NB4 (cell line): ENCODE data around the gene APH1B.

Source experiments
- MYC ChIP-seq: IDR thresholded peaks from 2 replicates; pipeline ENCODE4 v1.6.1; 2011; ENCODE audit warnings: low read depth, low read length
- TF ChIP-seq, protein P1 (sequence below): IDR thresholded peaks from one replicate; pipeline ENCODE4 v1.5.1; 2012; ENCODE audit warnings: low read depth, low read length

DNA sequence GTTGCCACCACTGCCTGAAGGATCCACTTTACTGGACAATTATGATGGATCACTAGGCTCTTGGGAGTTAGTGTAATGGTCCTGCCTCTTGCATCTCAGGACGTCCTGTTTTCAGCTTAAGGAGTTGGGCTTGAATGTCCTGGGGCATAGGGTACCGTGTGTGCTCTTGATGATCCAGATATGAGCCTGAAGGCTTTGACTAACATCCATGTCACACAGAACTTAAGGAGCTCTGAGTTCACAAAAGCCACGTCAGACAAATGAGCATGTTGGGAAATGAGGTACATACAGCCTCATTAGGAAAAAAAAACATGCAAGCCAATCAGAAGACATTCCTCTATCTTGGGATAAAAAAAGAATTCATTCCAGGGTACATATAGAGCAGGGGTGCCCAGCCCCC is 63.5 kb downstream of the APH1B start:
- no peak for TF ChIP-seq MYC
- TF ChIP-seq, protein P1, sequence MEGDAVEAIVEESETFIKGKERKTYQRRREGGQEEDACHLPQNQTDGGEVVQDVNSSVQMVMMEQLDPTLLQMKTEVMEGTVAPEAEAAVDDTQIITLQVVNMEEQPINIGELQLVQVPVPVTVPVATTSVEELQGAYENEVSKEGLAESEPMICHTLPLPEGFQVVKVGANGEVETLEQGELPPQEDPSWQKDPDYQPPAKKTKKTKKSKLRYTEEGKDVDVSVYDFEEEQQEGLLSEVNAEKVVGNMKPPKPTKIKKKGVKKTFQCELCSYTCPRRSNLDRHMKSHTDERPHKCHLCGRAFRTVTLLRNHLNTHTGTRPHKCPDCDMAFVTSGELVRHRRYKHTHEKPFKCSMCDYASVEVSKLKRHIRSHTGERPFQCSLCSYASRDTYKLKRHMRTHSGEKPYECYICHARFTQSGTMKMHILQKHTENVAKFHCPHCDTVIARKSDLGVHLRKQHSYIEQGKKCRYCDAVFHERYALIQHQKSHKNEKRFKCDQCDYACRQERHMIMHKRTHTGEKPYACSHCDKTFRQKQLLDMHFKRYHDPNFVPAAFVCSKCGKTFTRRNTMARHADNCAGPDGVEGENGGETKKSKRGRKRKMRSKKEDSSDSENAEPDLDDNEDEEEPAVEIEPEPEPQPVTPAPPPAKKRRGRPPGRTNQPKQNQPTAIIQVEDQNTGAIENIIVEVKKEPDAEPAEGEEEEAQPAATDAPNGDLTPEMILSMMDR: no peak
